IMR-90 (cell line): ENCODE data around the gene CDK17. TPM values are rescaled to one million over a fixed set of nuclear protein-coding genes. Genes with fewer than 3 reads are reported as not detected.
"Not testable (repeated sequence)": the region's sequence is repeated elsewhere in the genome, so short reads cannot be mapped to it uniquely, and the experiment has no call there.

Source experiments
- ATAC-seq: fragments of 200-7000 bp; cut with Tn5 transposase; 2 replicates; pipeline ENCODE4 v1.9.1; 2020; ENCODE audit warnings: low read depth, mild to moderate bottlenecking, moderate library complexity
- BruUV-seq: library from RNA; stranded (reverse); fragments of 400-500 nt; replicated peaks from 2 replicates; lab custom pipeline; 2021; lab: Mats Ljungman, UMichigan
- CTCF ChIA-PET: fragments of 300-600 bp; formaldehyde crosslinking; extraction: SDS; loops from one replicate; lab custom pipeline; 2021; ENCODE audit warnings: antibody characterized with exemption; lab: Yijun Ruan, JAX
- POLR2A ChIA-PET: fragments of 300-600 bp; sonication (Branson Sonifier 250); formaldehyde crosslinking; loops from one replicate; lab custom pipeline; 2022; ENCODE audit warnings: antibody characterized with exemption; ENCODE audit not compliant: unreplicated experiment; lab: Charles Lee
- DNase-seq: peaks from one replicate; pipeline ENCODE4 v3.0.0; 2013
- H2AFZ ChIP-seq: replicated peaks from 2 replicates; pipeline ENCODE3; 2013; ENCODE audit warnings: low read length, mild to moderate bottlenecking; ENCODE audit not compliant: poor library complexity
- H2AK5ac ChIP-seq: 2 replicates; pipeline ENCODE4 v1.6.1; 2013; ENCODE audit warnings: low read depth, low read length, inconsistent platforms
- H2AK9ac ChIP-seq: replicated peaks from 2 replicates; pipeline ENCODE3; 2013; ENCODE audit warnings: mild to moderate bottlenecking, low read depth, low read length, moderate library complexity; ENCODE audit not compliant: poor library complexity
- H2BK120ac ChIP-seq: 2 replicates; pipeline ENCODE4 v1.6.1; 2013; ENCODE audit warnings: low read depth, low read length, inconsistent platforms
- H2BK15ac ChIP-seq: 3 replicates; pipeline ENCODE4 v1.6.1; 2013; ENCODE audit warnings: low read depth, low read length, inconsistent platforms
- H2BK20ac ChIP-seq: 2 replicates; pipeline ENCODE4 v1.6.1; 2013; ENCODE audit warnings: low read depth, mild to moderate bottlenecking, inconsistent platforms, low read length, moderate library complexity
- H2BK5ac ChIP-seq: 2 replicates; pipeline ENCODE4 v1.6.1; 2013; ENCODE audit warnings: mild to moderate bottlenecking, low read depth, low read length, inconsistent platforms; ENCODE audit not compliant: poor library complexity, severe bottlenecking
- H3K14ac ChIP-seq: replicated peaks from 2 replicates; pipeline ENCODE4 v1.6.1; 2013; ENCODE audit warnings: low read depth, low read length, inconsistent platforms
- H3K18ac ChIP-seq: 2 replicates; pipeline ENCODE4 v1.6.1; 2013; ENCODE audit warnings: low read depth, low read length, control low read depth
- H3K23ac ChIP-seq: 2 replicates; pipeline ENCODE4 v1.6.1; 2013; ENCODE audit warnings: low read depth, low read length, inconsistent platforms
- H3K27ac ChIP-seq: 2 replicates; pipeline ENCODE4 v1.5.1; 2013; ENCODE audit warnings: mild to moderate bottlenecking, control low read depth, low read length; ENCODE audit not compliant: insufficient read depth
- H3K27me3 ChIP-seq: 2 replicates; pipeline ENCODE4 v1.6.1; 2013; ENCODE audit warnings: low read length; ENCODE audit not compliant: control insufficient read depth, insufficient read depth
- H3K36me3 ChIP-seq: 2 replicates; pipeline ENCODE4 v1.6.1; 2013; ENCODE audit warnings: low read length, mixed read lengths; ENCODE audit not compliant: control insufficient read depth, insufficient read depth
- H3K4ac ChIP-seq: 2 replicates; pipeline ENCODE4 v1.6.1; 2013; ENCODE audit warnings: low read depth, low read length, inconsistent platforms
- H3K4me1 ChIP-seq: 2 replicates; pipeline ENCODE4 v1.6.1; 2013; ENCODE audit warnings: low read length, mixed read lengths; ENCODE audit not compliant: control insufficient read depth, insufficient read depth
- H3K4me2 ChIP-seq: 2 replicates; pipeline ENCODE4 v1.6.1; 2013; ENCODE audit warnings: low read depth, mild to moderate bottlenecking, control low read depth, low read length, moderate library complexity
- H3K4me3 ChIP-seq: 2 replicates; pipeline ENCODE4 v1.5.1; 2013; ENCODE audit warnings: low read depth, mild to moderate bottlenecking, control low read depth, low read length, moderate library complexity; ENCODE audit not compliant: insufficient read depth
- H3K56ac ChIP-seq: 2 replicates; pipeline ENCODE4 v1.6.1; 2013; ENCODE audit warnings: low read length, inconsistent platforms; ENCODE audit not compliant: insufficient read depth; ENCODE audit errors: extremely low read depth
- H3K79me1 ChIP-seq, 2 experiments: 2 replicates each; pipeline ENCODE4 v1.6.1; 2013; ENCODE audit warnings: low read length in 2 of 2, inconsistent platforms in 1 of 2, low read depth in 1 of 2
- H3K9ac ChIP-seq: 2 replicates; pipeline ENCODE4 v1.6.1; 2013; ENCODE audit warnings: low read depth, low read length, control low read depth
- H3K9me1 ChIP-seq: 2 replicates; pipeline ENCODE4 v1.6.1; 2013; ENCODE audit warnings: low read length, inconsistent platforms; ENCODE audit not compliant: insufficient read depth
- H3K9me3 ChIP-seq: 2 replicates; pipeline ENCODE4 v1.6.1; 2013; ENCODE audit warnings: low read length; ENCODE audit not compliant: control insufficient read depth, insufficient read depth
- H4K20me1 ChIP-seq: 2 replicates; pipeline ENCODE4 v1.6.1; 2013; ENCODE audit warnings: low read length, inconsistent platforms; ENCODE audit not compliant: insufficient read depth
- H4K5ac ChIP-seq: 2 replicates; pipeline ENCODE4 v1.6.1; 2013; ENCODE audit warnings: mild to moderate bottlenecking, low read depth, low read length, control low read depth
- H4K8ac ChIP-seq, 2 experiments: 2 replicates each; pipeline ENCODE4 v1.6.1; 2013; ENCODE audit warnings: low read depth in 2 of 2, low read length in 2 of 2, control low read depth in 1 of 2, inconsistent platforms in 1 of 2
- H4K91ac ChIP-seq: 2 replicates; pipeline ENCODE4 v1.6.1; 2013; ENCODE audit warnings: low read depth, low read length, inconsistent platforms; ENCODE audit not compliant: insufficient read depth
- NFE2L2 ChIP-seq: fragments of 150-350 bp; IDR thresholded peaks from 2 replicates; pipeline ENCODE4 v1.6.1; 2016; ENCODE audit warnings: low read depth, mild to moderate bottlenecking, low read length
- WGBS, 2 experiments: methylation state at CpG; one replicate each; pipeline versions ENCODE4 v1.1.5 to v1.1.7; 2013; ENCODE audit warnings: missing lambda C conversion rate in 2 of 2; ENCODE audit not compliant: insufficient read length in 1 of 2; ENCODE audit errors: extremely low coverage in 2 of 2; 5-methylcytosine and 5-hydroxymethylcytosine counted together
- dilution Hi-C: fragments of 300-500 bp; cut with HindIII; formaldehyde crosslinking; loops from one replicate; pipeline ENCODE4 v1.14.3; 2018; ENCODE audit warnings: low sequenced_read_pairs; ENCODE audit not compliant: unreplicated experiment
- in situ Hi-C: fragments of 300-500 bp; cut with MboI; formaldehyde crosslinking; loops from 3 replicates; pipeline ENCODE4 v1.14.3; 2019; ENCODE audit warnings: low sequenced_read_pairs, inconsistent platforms, mixed read lengths
- intact Hi-C: fragments of 100-400 bp; cut with micrococcal nuclease; formaldehyde crosslinking; loops from 2 replicates; pipeline ENCODE4 v1.10.0; 2022
- polyA plus RNA-seq, 3 experiments: library from polyadenylated mRNA; depleted of rRNA; stranded (reverse); fragments of >200 nt; gene quantifications; 2 replicates each; pipeline ENCODE4 v1.2.3, GENCODE V29; 2012; ENCODE audit warnings: low replicate concordance in 1 of 3
- total RNA-seq: library from RNA; depleted of rRNA; stranded (reverse); fragments of >200 nt; gene quantifications from 2 replicates; pipeline ENCODE4 v1.2.3, GENCODE V29; 2012

CDK17 gene
- total and polyA plus RNA-seq, 2 of the 4 experiments (the other 2 are of a cell fraction), result 14.5 to 50.2 TPM

DNA sequence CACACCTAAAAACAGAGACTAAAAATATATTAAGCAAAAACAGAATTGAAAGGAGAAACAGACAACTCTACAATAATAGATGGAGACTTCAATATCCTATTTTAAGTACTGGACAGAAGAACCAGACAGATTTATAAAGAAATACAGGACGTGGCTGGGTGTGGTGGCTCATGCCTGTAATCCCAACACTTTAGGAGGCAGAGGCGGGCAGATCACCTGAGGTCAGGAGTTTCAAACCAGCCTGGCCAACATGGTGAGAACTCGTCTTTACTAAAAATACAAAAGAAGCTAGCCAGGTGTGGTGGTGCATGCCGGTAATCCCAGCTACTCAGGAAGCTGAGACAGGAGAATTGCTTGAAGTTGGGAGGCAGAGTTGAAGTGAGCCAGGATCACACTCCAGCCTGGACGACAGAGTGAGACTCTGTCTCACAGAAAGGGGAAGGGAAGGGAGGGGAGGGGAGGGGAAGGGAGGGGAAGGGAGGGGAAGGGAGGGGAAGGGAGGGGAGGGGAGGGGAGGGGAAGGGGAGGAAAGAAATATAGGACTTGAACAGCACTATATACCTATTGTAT lies 53.0 kb downstream of the CDK17 start (continued):
- no peak for TF ChIP-seq NFE2L2

GRCh38 chr12:96346716-96347115 lies 53.5 kb downstream of the CDK17 start:
- peak; percentile 51 for ATAC-seq
- H3K27ac ChIP-seq, H3K27me3 ChIP-seq, DNase-seq, H4K8ac ChIP-seq, H3K4me3 ChIP-seq, H2BK120ac ChIP-seq, H4K91ac ChIP-seq, H3K14ac ChIP-seq, BruUV-seq, H2AFZ ChIP-seq, H2BK5ac ChIP-seq, H3K56ac ChIP-seq, H2BK15ac ChIP-seq, dilution Hi-C loops, H3K9me3 ChIP-seq, H3K9me1 ChIP-seq, H3K4me1 ChIP-seq, H3K36me3 ChIP-seq, H3K18ac ChIP-seq, H3K4ac ChIP-seq, in situ Hi-C loops, H2AK5ac ChIP-seq, H2AK9ac ChIP-seq, H2BK20ac ChIP-seq, H3K9ac ChIP-seq, H4K5ac ChIP-seq, intact Hi-C loops, H3K23ac ChIP-seq: not testable (repeated sequence)
- Histone ChIP-seq H3K4me2 (peak overlapping the region; percentile 71), H3K79me1 (peaks cover 13 to 49% of the 10 kb centered on the region in 2 experiments), H4K20me1 (peaks cover 46% of the 10 kb centered on the region)
- POLR2A ChIA-PET, result interaction anchor here (0.6 kb wide), 1 partner anchor 8 kb away, joined by 17 read pairs; no protein-coding TSS in a partner anchor
- CTCF ChIA-PET, result interaction anchor here (0.6 to 1.1 kb wide), 2 partner anchors 31 to 211 kb away, joined by 5 to 6 read pairs; no protein-coding TSS in a partner anchor
- no CpG with 5 or more reads among the region's 4 CpGs for WGBS, 2 experiments
